ENCODE measurements around the gene ADTRP. TPM values are rescaled to one million over a fixed set of nuclear protein-coding genes. Genes with fewer than 3 reads are reported as not detected.

Gene ADTRP
- total and polyA plus RNA-seq, 4 donors = 0.82 to 7.4 (median 1.2) TPM

DNA sequence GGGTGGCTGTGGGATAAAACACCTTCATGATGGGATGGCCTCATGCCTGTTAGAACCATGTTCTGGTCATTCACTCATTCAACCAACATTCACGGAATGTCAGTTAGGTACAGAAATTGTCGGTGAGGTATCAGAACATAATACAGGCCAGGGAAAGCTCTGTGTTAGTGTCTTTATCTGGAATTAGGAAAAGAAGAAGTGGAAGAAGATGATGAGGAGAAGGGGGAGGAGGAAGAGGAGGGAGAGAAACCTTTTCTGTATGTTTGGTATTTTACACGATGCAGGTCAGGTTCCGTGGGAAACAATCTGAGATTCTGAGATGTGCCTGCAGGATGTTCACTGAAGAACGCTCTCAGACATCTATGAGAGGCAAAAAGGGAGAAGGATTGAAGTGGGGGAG is 5.6 kb downstream of the ADTRP start:
- intact Hi-C loops (cut with DNase I) = loop anchor here (5.0 kb wide), 2 partner anchors 34 to 39 kb away; no protein-coding TSS in a partner anchor
- Histone ChIP-seq H3K27ac (ENCODE audit: low read depth in 1 of 2, low read length in 2 of 2) (no peak overlapping the region), H3K9me3 (ENCODE audit: control insufficient read depth, low read length) (no peaks in the 10 kb centered on the region), H3K4me3 (ENCODE audit: low read length in 2 of 2) (no peak overlapping the region), H3K36me3 (ENCODE audit: control insufficient read depth in 1 of 2, insufficient read depth in 2 of 2, low read length in 1 of 2) (no peaks in the 10 kb centered on the region), H3K4me1 (ENCODE audit: control insufficient read depth in 1 of 2, insufficient read depth in 2 of 2, low read length in 2 of 2) (no peaks in the 10 kb centered on the region), H3K27me3 (ENCODE audit: control insufficient read depth in 1 of 2, insufficient read depth in 2 of 2, low read length in 1 of 2) (no peaks in the 10 kb centered on the region)
- no peak for ATAC-seq (ENCODE audit: low FRiP score)
- DNase-seq = no peak
- WGBS, 2 donors = 94 to 95% methylated on average over 5 of the region's 5 CpGs

DNA sequence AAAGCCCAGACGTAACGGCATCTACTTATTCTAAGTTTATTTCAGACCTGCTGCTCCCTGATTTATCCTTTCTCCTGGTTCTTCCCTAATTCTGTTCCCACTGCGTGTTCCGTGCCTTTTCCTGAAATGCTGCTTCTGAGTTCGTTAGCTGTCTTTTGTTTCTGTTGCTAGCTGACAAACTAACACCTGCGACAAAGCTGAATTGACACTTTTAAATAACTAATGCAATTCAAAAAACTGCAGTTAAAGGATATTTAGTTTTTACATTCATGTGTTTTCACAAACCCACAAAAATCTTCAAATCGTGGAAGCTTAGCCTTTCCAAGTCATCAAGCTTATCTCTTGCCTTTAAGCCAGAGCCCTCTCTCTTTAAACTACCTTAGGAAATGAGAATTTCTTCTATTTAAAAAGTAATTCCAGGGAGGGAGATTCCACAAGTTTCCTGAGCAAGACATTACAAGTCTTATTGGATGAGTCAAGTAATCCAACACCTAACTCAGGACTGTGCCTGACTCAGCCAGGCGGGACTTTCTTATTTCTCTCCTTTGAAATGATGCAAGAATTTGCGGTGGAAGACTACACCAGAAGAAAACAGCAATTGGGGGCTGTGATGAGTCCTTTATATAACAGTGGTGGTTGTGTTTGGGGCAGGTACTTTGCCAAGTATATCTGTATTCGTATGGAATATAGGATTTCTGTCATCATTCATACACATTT is 6.3 kb downstream of the ADTRP start:
- intact Hi-C loops (cut with DNase I) = loop anchor here (5.0 kb wide), 2 partner anchors 35 to 40 kb away; no protein-coding TSS in a partner anchor
- H3K27me3 ChIP-seq (ENCODE audit: control insufficient read depth in 1 of 2, insufficient read depth in 2 of 2, low read length in 1 of 2) = no peaks in the 10 kb centered on the region
- no peak overlapping the region for H3K27ac ChIP-seq (ENCODE audit: low read depth in 1 of 2, low read length in 2 of 2)
- DNase-seq = no peak
- H3K36me3 ChIP-seq (ENCODE audit: control insufficient read depth in 1 of 2, insufficient read depth in 2 of 2, low read length in 1 of 2) = no peaks in the 10 kb centered on the region
- H3K4me3 ChIP-seq (ENCODE audit: low read length in 2 of 2) = no peak overlapping the region
- no peaks in the 10 kb centered on the region for H3K9me3 ChIP-seq (ENCODE audit: control insufficient read depth, low read length)
- no peak for ATAC-seq (ENCODE audit: low FRiP score)
- WGBS, 2 donors = 86 to 90% methylated on average over 10 of the region's 10 CpGs
- H3K4me1 ChIP-seq (ENCODE audit: control insufficient read depth in 1 of 2, insufficient read depth in 2 of 2, low read length in 2 of 2) = no peaks in the 10 kb centered on the region

DNA sequence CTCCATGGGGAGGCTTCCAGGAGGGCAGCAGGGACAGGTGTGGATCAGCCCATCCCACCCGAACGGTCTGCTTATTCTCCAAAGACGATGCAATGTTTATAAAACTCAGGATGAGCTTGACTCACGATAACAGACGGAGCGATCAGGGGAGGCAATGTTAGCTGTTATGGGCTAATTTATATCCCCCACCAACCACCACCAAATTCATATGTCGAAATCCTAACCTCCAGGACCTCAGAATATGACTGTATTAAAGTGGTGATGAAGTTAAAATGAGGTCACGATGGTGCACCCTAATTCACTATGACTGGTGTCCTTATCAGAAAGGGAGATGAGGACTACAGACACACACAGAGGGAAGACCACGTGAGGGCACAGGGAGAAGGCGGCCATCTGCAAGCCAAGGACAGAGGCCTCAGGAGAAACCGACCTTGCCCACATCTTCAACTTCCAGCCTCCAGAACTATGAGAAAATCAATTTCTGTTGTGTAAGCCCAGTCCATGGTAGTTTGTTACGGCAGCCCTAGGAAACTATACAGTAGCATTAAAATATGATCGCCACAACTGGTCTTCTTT is 7.0 kb downstream of the ADTRP start:
- peak; percentile 9 for ATAC-seq (ENCODE audit: low FRiP score)
- intact Hi-C loops (cut with DNase I) = loop anchor here (2.0 to 5.0 kb wide), 3 partner anchors 36 to 61 kb away; no protein-coding TSS in a partner anchor
- Histone ChIP-seq H3K4me1 (ENCODE audit: control insufficient read depth in 1 of 2, insufficient read depth in 2 of 2, low read length in 2 of 2) (no peaks in the 10 kb centered on the region), H3K4me3 (ENCODE audit: low read length in 2 of 2) (no peak overlapping the region), H3K27ac (ENCODE audit: low read depth in 1 of 2, low read length in 2 of 2) (peak overlapping the region in 1 of 2 donors; percentile 93), H3K27me3 (ENCODE audit: control insufficient read depth in 1 of 2, insufficient read depth in 2 of 2, low read length in 1 of 2) (no peaks in the 10 kb centered on the region), H3K9me3 (ENCODE audit: control insufficient read depth, low read length) (no peaks in the 10 kb centered on the region), H3K36me3 (ENCODE audit: control insufficient read depth in 1 of 2, insufficient read depth in 2 of 2, low read length in 1 of 2) (no peaks in the 10 kb centered on the region)
- DNase-seq = no peak
- 94 to 96% methylated on average over 13 of the region's 13 CpGs for WGBS, 2 donors

DNA sequence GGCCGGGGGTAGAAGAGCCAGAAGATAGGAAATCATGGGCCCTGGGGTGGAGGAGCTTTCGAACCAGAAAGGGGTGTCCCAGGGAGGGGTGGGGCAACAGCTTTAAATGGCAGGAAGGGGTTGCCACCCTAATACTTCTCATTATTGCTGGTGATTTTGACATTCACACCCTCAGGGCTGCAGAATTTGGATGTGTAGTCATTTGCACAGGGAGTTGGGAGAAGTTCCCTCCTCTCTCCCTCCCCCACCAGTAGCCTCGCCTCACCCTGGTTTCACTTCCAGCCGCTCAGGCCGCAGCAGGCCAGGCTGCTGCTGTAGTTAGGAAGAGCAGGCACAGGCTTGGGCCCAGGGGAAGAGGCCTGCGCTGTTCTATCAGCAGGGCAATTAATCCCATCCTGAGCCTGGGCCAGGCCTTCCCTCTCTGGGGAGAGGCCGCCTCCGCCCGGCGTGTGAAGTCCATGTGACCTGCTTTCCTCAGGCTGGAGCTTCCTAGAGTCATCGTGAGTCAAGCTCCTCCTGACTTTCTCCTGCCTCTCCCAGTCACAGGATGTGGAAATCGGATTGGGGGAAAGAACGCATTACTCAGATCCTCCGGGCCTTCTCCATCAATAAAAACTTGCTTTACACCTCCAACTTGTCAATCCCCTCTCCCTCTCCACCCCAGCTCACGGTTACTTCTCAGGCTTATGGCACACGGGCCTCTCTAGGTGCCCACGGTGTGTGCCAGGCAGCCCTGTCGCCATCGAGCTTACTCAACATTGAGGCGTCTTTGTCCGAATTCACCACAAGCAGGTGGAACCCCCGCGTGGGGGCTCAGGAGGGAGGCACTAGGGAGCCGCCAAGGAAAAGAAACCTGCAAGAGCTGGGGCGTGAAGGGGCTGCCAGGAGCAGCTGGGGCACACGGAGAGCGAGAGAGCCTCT is 7.8 kb downstream of the ADTRP start:
- Histone ChIP-seq H3K4me1 (ENCODE audit: control insufficient read depth in 1 of 2, insufficient read depth in 2 of 2, low read length in 2 of 2) (peaks cover under 1 to 4% of the 10 kb centered on the region in 2 donors), H3K27me3 (ENCODE audit: control insufficient read depth in 1 of 2, insufficient read depth in 2 of 2, low read length in 1 of 2) (no peaks in the 10 kb centered on the region), H3K36me3 (ENCODE audit: control insufficient read depth in 1 of 2, insufficient read depth in 2 of 2, low read length in 1 of 2) (no peaks in the 10 kb centered on the region), H3K4me3 (ENCODE audit: low read length in 2 of 2) (no peak overlapping the region), H3K9me3 (ENCODE audit: control insufficient read depth, low read length) (no peaks in the 10 kb centered on the region), H3K27ac (ENCODE audit: low read depth in 1 of 2, low read length in 2 of 2) (peak overlapping the region in 1 of 2 donors; percentile 93)
- DNase-seq (peak; percentile 95 to 96), ATAC-seq (ENCODE audit: low FRiP score) (peak; percentile 94)
- intact Hi-C loops (cut with DNase I) = loop anchor here (2.0 to 5.0 kb wide), 3 partner anchors 36 to 60 kb away; no protein-coding TSS in a partner anchor
- WGBS, 2 donors = 53 to 55% methylated on average over 27 of the region's 27 CpGs

DNA sequence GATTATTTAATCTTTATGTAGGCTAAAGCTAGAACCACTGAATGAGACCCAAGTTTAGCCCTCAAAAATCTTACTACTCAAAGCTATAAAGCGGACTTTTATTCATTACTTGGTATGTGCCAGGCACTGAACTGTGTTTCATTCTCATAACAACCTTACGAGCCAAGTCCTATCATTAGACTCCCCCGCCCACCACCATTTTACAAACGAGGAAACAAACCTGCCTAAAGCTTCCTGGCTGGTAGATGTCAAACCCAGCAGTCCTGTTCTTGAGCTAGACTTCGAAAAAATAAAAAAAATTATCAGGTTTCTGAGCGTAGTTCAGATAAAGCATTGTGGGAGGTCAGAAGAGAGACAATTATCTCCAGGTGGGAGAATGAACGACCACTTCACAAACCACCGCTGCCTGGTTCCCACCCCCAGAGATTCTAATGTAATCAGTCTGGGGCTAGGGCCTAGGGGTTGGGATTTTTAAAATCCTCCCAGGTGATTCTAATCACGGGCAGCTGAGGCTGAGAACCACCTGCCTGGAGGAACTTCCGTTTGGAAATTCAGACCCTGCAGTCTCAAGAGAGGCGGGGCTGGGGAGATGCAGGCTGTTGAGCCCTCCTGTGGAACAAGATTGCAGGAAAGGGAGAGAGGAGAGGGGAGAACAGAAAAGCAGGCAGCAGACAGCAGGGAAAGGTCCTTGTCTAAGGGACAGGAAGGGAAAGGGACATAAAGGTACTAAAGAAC is 8.6 kb downstream of the ADTRP start:
- peak overlapping the region; percentile 70 to 93 for H3K27ac ChIP-seq (ENCODE audit: low read depth in 1 of 2, low read length in 2 of 2)
- no peaks in the 10 kb centered on the region for H3K36me3 ChIP-seq (ENCODE audit: control insufficient read depth in 1 of 2, insufficient read depth in 2 of 2, low read length in 1 of 2)
- H3K4me1 ChIP-seq (ENCODE audit: control insufficient read depth in 1 of 2, insufficient read depth in 2 of 2, low read length in 2 of 2) = peaks cover 2 to 4% of the 10 kb centered on the region in 2 donors
- no peaks in the 10 kb centered on the region for H3K27me3 ChIP-seq (ENCODE audit: control insufficient read depth in 1 of 2, insufficient read depth in 2 of 2, low read length in 1 of 2)
- no peak overlapping the region for H3K4me3 ChIP-seq (ENCODE audit: low read length in 2 of 2)
- ATAC-seq (ENCODE audit: low FRiP score) (no peak), DNase-seq (no peak)
- H3K9me3 ChIP-seq (ENCODE audit: control insufficient read depth, low read length) = no peaks in the 10 kb centered on the region
- intact Hi-C loops (cut with DNase I) = loop anchor here (2.0 to 5.0 kb wide), 4 partner anchors 37 to 59 kb away; no protein-coding TSS in a partner anchor
- 36 to 46% methylated on average over 11 of the region's 11 CpGs for WGBS, 2 donors

DNA sequence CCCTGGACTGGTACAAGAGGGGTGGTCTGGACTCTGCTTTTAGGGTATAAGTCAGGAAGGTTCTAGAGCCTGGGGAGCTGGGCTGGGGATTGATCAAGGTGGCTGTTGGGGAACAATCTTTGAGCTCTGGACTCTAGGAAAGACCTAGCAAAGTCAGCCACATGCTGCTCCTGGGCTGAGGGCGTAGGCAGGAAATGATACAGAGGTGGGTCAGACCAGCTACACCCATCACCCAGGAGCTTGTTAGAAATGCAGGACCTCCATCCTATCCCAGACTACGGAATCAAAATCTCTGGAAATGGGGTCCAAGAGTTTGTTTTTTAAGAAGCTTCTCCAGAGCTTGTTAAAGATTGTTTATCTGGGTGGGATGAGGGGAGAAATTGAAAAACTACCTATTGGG is 9.4 kb downstream of the ADTRP start:
- ATAC-seq (ENCODE audit: low FRiP score) (no peak), DNase-seq (no peak)
- Histone ChIP-seq H3K9me3 (ENCODE audit: control insufficient read depth, low read length) (no peaks in the 10 kb centered on the region), H3K27ac (ENCODE audit: low read depth in 1 of 2, low read length in 2 of 2) (peak overlapping the region; percentile 20 to 32), H3K4me1 (ENCODE audit: control insufficient read depth in 1 of 2, insufficient read depth in 2 of 2, low read length in 2 of 2) (peaks cover 2 to 4% of the 10 kb centered on the region in 2 donors), H3K36me3 (ENCODE audit: control insufficient read depth in 1 of 2, insufficient read depth in 2 of 2, low read length in 1 of 2) (no peaks in the 10 kb centered on the region), H3K27me3 (ENCODE audit: control insufficient read depth in 1 of 2, insufficient read depth in 2 of 2, low read length in 1 of 2) (no peaks in the 10 kb centered on the region), H3K4me3 (ENCODE audit: low read length in 2 of 2) (no peak overlapping the region)
- 94 to 96% methylated on average over 2 of the region's 2 CpGs for WGBS, 2 donors
- intact Hi-C loops (cut with DNase I) = loop anchor here in 1 of 2 donors (5.0 kb wide), 1 partner anchor 37 kb away; no protein-coding TSS in a partner anchor

DNA sequence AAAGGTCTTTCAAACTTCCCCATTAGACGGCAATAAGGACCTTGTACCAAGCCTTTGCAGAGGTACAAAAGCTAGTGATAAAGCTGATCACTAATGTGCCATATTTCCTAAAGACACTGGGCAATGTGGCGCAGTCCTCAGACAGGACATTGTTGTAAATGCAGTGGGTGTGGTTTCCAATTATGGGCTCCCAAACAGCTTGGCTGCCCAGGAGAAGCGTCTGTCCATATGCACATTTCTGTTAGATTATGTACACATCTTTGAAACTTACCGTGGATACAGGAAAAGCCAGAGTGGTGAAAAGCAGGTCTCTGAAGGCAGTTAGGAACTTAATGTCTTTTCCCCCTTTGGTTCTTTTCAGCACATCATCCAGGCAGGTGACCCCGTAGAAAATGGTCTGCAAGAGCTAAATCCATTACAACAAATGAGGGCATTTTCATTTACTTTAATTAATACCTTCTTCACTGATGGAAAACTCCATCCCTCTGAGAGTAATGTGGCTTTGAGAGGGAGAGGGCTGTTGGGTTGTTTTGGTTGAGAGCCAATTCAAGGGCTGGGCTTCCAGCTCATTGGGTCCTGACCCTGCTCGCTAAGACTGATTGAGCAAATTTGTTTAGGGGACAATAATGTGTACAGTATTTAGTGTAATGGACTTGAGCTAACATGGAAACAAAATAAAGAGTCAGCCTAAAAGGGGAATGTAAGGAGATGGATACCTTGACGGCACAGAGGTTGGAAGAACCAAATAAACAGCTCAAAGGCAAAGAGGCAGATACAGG is 10.4 kb downstream of the ADTRP start:
- Histone ChIP-seq H3K27me3 (ENCODE audit: control insufficient read depth in 1 of 2, insufficient read depth in 2 of 2, low read length in 1 of 2) (no peaks in the 10 kb centered on the region), H3K4me1 (ENCODE audit: control insufficient read depth in 1 of 2, insufficient read depth in 2 of 2, low read length in 2 of 2) (peaks cover 7 to 9% of the 10 kb centered on the region in 2 donors), H3K9me3 (ENCODE audit: control insufficient read depth, low read length) (no peaks in the 10 kb centered on the region), H3K27ac (ENCODE audit: low read depth in 1 of 2, low read length in 2 of 2) (peak overlapping the region in 1 of 2 donors; percentile 2), H3K4me3 (ENCODE audit: low read length in 2 of 2) (no peak overlapping the region), H3K36me3 (ENCODE audit: control insufficient read depth in 1 of 2, insufficient read depth in 2 of 2, low read length in 1 of 2) (no peaks in the 10 kb centered on the region)
- no peak for ATAC-seq (ENCODE audit: low FRiP score)
- intact Hi-C loops (cut with DNase I) = loop anchor here in 1 of 2 donors (2.0 to 5.0 kb wide), 2 partner anchors 36 to 243 kb away; no protein-coding TSS in a partner anchor
- DNase-seq = no peak
- 97% methylated on average over 7 of the region's 7 CpGs for WGBS, 2 donors
